Stimulated activated CD4-positive, alpha-beta T cell treated with anti-CD3 and anti-CD28 coated beads, Interleukin-4, amount 100 ng/mL, for 48 hours (primary cell): ENCODE data around the gene MACIR.
A peak's percentile ranks its signal among the peaks of the same experiment; 100 is the strongest.
"Not testable (repeated sequence)": the region's sequence is repeated elsewhere in the genome, so short reads cannot be mapped to it uniquely, and the experiment has no call there.

Experiments
- DNase-seq, 2 donors: peaks; one replicate each; pipeline ENCODE4 v3.0.0-alpha.2; 2020; ENCODE audit warnings: low read depth in 2 of 2

The MACIR gene, protein sequence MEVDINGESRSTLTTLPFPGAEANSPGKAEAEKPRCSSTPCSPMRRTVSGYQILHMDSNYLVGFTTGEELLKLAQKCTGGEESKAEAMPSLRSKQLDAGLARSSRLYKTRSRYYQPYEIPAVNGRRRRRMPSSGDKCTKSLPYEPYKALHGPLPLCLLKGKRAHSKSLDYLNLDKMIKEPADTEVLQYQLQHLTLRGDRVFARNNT

DNA sequence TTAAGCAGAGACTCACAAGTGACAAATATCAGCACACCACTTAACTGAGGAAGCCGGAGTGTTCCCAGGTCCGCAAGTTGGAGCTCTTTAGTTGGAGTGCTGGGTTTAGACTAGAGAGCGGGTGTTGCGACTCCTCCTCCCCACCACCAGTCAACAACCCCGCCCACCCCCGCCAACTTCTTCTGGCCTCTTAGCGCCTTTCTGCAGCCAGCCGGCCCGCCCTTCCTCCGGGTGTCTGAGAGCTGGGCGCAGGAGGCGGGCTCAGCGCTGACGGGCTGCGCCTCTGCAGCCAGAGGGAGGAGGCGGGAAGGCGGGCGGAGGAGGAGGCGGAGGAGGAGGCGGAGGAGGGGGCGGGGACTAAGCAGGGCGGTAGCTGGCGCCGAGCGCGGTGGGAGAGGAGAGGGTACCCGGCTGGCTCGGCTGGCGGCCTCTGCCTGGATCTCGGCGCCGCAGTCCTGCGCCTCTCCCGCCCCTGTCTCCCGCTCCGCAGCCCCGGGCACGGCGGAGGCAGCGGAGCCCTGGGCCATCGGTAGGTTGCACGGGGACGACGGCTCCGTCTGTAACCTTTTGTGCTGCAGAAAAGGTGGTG lies at the start of gene MACIR:
Gene MACIR, plus strand, starts transcription at position 396 of the 589 bp plus-strand sequence. CDS start 17,157 bp downstream, outside the sequence.
- peak; percentile 81 to 90 for DNase-seq

DNA sequence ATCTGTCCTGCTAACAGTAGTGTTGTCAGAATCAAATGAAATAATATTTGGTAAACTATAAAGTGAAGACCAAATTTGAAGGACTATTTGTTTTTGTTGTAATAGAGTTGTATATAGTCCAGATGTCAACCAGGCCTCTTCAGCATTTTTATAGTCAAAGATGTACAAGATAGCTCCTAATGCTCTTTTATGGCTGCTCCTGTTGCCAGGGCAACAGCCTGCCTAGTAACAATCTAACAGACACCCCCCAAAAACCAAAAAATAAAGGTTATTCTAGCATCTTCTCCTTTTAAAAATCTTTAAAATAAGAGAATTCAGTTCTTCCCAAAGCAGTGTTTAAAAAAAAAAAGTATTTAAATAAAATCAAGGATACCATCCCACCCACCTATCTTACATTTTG lies 49.5 kb upstream of the MACIR start:
- no peak for DNase-seq

DNA sequence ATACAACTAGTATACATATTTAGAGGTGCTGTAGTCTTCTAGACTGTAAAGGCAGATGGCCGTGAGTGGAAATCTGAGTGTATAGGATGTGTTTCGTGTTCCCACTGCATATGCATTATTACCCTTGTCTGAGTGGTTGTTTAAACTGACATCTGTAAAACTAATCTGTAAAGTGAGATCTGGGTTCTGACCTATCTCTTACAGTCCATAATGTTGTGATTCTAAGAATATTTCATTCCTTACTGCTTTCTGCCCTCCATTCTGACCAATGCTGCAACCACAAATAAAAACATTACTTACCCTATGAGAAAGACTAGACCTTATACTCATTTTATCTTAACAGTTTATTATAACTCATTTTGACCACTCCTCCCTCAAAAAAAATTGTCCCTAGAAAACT lies 47.6 kb upstream of the MACIR start:
- no peak for DNase-seq

DNA sequence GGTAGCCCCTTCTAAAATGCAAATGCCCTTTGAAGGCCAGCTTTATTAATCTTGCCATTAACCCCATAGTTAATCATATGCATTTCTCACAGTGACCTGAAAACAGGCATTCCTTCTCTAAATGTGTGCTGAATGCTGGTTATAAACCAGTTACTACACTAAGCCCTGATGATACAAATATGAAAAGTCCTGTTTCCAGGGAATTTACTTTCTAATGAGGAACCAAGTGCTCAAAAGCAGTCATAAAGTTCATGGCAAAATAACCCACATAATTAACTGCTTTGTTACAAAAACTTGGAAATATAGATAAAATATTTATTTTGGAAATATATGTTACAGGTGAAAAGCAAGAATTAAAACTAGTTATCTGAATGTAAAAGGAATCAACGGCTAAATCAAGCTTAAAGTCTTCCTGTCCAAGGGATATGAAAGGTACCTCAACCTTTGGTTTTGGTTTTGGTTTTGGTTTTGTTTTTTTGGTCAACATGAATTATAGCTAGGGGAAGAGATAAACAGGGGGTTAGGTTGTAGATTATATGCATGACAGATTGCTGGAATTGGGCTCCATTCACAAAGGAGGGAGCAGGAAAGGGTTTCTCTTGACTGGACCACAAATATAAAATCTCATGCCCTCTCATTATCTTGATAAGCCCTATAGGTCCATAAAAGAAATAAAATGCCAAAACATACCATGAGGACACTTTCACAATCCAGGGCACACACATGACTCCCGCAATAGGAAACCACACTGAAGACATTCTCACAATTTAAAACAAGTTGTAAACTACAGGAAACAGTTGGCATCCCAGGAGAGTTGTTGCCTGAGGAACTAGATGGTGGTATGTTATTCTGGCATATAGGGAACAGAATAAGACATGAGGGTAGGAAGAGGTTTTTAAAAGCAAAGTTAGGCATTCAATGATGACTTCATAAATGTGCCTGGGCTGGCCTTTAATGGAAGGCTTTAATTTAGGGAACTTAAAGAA lies 46.7 kb upstream of the MACIR start:
- DNase-seq: no peak

DNA sequence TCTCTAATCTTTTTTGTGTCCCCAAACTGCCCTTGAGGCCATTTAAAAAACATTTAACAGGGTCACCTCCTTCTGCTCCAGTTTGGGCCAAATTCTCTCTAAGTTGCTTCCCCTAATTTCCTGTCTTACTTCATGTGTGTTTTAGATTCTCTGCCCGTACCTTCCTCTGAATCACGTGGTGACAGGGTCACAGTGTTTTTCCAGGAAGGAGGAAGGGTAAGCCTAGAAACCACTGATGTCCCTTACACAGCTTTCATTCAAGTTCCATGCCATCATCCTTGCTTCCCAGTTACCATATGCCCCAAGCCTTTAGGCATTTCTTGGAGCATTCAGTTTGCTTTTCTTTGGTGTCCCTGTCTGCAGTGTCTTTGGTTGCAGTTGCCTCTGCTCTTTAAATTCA lies 42.4 kb upstream of the MACIR start:
- no peak for DNase-seq

DNA sequence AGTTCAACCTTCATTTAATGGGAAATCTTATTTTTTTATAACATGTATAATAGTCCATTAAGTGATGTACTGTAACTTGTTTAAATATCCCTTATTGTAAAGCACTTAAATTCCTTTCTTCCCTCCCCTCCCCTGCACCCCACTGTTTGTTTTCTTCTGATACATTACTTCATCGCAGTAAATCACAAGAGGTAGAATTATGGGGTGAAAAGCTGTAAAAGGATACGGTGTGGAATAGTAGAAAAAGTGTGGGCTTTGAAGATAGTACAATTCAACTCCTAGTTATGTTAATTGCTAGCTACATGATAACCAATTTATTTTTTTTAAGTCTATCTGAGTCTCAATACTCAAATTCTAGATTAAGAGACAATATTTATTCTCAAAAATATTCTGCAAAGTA lies 41.9 kb upstream of the MACIR start:
- no peak for DNase-seq

DNA sequence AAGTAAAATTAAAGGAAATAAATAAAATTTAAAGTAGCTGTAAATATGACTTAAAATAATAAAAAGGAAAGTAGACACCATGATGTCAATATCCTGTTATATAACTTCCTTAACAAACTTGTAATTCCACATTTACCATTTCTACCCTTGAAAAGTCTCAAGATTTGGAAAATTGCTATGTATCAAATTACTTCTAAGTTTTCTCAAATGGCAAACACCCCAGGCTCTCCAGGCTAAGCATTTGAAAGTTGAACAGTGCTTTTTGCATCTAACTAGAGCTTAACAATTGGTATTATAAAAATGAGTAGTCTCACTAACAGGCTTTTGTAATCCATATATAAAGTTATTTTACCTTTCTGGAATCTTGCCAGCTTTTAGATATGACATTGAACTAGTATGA lies 41.5 kb upstream of the MACIR start:
- no peak for DNase-seq

DNA sequence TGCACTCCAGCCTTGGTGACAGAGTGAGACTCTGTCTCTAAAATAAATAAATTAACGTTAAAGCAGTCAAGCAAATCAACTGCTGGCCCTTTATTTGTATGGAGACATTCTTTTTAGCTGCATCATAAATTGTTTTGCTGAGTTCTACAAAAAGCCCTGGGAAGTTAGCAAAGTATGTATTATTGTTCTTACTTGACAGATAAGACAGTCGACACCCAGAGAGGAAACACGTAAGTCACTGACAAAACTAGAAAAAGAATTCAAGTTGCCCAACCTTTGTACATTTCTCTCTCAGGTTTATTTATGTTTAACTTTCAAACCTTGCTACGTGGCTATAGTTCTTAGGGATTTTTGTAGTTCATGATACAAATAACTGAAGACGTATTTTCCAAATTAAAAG lies 40.4 kb upstream of the MACIR start:
- DNase-seq: no peak

DNA sequence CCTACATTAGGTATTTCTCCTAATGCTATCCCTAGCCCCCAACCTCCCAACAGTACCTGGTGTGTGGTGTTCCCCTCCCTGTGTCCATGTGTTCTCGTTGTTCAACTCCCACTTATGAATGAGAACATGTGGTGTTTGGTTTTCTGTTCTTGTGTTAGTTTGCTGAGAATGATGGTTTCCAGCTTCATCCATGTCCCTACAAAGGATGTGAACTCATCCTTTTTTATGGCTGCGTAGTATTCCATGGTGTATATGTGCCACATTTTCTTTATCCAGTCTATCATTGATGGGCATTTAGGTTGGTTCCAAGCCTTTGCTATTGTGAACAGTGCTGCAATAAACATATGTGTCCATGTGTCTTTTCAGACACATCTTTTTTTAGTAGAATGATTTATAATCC lies 39.5 kb upstream of the MACIR start:
- DNase-seq: not testable (repeated sequence)

DNA sequence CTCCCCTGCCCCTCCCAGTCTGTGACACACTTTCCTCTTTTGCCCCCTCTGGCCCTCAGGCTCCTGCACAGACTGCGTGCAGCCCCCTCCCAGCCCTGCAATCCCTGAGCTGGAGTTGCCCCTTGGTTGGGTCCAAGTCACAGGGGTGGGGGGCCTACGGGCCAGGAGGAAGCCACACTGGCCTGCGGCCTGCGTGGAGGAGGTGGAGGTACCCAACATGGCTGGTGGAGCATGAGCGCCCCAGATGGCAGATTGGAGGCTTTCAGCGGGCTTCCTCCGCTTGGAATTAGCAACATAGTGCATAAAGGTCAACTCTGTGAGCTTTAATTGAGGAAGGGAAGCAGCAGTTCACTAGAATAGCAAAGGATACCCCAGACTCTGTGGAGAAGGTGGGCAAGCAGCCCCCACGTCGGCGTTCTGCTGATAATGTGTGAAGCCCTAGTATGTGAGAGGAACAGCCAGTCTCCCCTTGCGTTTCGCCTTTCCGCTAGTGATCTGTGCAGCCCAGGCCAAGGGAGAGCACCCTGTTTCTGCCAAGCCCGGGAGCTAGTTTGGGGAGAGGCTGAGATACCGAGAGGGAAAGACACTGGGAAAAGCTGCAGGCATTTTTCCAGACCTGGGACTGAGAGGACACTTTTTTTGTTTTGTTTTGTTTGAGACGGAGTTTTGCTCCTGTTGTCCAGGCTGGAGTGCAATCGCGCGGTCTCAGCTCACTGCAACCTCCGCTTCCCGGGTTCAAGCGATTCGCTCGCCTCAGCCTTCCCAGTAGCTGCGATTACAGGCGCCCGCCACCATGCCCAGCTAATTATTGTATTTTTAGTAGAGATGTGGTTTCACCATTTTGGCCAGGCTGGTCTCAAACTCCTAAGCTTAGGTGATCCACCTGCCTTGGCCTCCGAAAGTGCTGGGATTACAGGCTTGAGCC lies 35.3 kb upstream of the MACIR start:
- DNase-seq: no peak

DNA sequence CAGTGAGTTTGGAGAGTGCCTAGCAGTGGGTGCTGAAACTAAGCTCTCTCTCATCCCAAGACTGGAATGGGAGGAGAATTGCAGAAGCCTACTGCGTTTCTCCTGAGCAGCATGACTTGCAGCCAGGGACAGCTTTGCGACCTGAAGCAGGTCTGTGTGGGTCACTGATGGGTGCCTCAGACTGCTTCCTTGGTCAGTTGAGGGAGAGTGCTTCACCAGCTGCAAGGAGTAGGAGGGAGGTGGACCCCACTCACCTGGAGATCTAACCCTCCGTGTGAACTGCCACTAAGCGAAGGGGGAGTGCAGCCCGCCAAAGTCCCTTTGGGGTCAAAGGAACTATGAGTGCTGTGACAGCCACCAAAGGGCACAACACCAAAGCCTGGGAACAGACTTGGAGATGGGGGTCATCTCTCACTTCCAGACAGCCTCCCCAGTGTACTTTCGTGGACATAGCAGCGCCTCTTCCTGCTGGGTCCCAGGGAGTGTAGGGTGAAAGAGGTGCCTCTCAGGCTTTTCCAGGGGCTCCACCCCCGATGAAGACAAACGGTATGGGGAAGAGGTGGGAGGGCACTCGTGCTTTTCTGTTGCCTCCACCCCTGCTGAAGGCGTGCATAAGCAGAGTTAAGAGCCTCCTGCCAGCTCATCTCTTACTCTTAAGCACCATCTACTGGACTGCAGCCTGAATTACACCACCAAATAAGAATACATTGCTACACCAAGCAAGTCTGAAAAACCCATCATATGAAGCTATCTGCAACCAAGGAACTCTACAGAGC lies 34.3 kb upstream of the MACIR start:
- DNase-seq: peak; percentile 4 to 8

DNA sequence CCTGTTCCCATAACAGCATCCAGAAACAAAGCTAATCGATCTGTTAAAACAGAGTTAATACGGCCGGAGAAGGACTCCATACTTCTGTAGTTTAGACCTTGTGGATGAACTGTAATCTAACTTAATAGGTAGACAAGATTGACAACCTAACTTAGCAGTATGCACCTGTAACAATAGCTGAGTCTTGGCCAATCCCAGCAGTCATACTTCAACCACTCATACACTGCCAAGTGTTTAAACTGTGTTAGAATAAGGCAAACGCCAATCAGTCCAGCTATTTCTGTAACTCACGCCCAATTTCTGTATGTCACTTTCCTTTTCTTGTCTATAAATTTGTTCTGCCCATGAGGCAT lies 33.7 kb upstream of the MACIR start:
- DNase-seq: no peak

DNA sequence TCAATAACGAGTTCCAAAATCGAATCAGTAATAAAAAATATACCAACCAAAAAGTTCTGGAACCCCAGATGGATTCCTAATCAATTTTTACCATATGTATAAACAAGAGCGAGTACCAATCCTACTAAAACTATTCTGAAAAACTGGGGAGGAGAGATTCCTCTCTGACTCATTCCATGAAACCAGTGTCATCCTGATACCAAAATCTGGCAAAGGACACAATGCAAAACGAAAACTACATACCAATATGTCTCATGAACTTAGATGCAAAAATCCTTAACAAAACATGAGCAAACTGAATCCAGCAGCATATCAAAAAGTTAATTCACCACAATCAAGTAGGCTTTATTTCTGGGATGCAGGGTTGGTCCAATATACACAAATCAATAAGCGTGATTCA lies 30.5 kb upstream of the MACIR start:
- no peak for DNase-seq

DNA sequence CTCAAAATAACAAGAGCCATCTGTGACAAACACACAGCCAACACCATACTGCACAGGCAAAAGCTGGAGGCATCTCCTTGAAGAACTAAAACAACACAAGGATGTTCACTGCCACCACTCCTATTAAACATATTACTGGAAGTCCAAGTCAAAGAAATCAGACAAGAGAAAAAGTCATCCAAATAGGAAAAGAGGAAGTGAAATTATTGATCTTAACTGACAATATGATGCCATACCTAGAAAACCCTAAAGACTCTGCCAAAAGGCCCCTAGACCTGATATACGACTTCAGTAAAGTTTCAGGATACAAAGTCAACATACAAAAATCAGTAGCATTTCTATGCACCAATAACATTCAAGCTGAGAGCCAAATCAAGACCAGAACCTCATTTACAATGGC lies 30.0 kb upstream of the MACIR start:
- DNase-seq: no peak

DNA sequence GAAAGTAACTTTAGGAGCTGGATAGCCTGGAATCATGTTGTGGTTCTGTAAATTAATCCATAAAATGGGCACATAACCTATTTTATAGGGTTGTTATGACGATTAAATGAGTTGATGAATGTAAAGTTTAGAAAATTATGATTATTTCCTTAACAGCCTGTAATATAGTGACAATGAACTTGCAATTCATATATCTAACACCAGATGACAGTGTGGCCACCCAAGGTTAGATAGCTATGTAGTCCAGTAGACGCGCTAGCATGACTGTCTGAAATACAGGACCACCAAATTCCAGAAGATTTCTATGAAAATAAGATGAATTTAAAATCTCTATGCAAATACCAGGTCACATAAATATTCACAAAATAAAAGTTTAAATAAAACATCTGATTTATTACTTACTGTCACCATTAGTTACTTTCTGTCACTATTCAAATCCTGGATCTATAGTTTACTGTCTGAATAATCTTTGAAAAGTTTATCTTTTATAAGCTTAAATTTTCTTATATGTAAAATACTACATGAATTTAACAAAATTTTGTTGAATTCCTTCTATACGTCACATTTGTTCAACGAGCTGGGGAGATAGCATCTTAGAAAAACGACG lies 26.1 kb upstream of the MACIR start:
- no peak for DNase-seq

DNA sequence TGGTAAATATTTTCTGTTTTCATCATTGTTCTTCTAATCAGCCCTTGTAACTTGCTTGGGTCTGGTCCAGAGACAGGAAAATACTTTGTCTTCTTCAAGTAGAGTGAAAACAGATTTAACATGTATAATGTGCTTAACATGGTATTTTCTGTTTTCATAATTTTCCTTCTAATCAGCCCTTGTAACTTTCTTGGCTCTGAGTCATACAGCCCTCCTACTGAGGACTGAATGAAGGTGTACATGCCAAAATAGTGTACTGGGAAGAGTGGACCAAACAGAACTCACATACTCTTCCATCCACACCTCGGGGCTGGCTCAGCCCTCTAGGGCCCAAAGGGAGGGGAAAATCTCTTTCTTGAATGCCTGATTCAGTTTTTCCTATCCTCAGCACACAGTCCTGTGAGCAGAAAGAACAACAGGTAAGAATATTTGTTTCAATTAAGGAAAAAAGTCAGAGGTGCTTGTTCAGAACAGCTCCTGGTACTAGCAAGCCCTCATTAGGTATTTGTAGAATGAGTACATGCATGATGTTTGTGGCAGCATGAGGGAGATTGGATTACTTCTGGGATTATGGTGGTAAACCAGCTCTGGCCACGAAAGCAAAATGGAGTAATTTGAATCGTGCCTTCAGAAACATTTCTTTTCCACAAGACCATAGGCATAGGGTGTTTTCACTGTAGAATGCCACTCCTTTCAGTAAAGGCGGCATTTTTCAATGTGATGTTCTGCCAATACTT lies 24.2 kb upstream of the MACIR start:
- DNase-seq: no peak

DNA sequence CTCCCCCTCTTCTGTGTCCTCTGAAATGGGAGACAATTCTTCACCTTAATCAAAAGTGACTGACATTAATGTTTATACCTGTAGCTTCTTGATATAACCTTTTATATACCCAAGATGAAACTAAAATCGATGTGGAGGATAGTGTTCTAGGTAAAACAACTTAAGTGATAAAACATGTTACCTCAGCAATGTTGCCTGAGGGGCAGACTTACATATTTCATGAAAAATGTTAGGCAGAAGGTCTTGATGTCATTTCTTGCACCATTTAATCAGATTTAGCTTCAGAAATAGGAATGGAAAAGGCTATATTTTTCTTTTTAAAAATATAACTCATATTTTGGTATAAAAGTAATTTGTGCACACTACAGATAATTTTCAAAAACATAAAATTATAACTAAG lies 22.7 kb upstream of the MACIR start:
- DNase-seq: no peak

DNA sequence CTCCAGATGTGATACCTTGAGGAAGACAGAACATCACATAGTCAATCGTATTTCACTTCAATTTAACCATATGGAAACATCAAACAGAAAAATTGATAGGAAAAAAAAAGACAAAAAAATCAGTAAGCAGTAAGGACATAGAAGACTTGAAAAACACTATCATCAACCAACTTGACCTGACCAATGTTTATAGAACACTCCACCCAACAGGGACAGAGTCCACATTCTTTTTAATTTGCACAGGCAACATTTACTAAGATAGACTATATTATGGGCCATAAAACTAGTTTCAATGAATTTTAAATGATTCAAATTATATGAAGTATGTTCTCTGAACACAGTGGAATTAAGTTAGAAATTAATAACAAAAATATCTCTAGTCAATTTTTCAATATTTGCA lies 20.8 kb upstream of the MACIR start:
- no peak for DNase-seq

DNA sequence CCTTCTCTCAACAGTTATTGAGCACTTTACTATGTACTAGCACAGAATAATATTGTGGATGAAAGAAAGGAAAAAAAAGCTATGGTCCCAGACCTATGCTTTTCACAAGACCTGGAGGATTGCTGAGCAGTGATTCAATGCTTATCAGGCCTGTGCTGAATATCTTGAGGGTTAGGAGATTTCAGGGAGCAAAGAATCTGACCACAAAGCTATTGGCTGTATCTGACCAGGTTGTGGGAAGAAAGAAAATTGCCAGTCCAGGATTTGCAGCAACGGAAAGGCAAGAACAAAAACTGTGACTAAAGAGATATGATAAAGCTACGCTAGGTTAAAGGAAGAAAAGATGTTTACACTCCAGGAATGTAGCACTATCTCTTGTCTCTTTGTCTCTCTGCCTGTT lies 14.9 kb upstream of the MACIR start:
- no peak for DNase-seq

DNA sequence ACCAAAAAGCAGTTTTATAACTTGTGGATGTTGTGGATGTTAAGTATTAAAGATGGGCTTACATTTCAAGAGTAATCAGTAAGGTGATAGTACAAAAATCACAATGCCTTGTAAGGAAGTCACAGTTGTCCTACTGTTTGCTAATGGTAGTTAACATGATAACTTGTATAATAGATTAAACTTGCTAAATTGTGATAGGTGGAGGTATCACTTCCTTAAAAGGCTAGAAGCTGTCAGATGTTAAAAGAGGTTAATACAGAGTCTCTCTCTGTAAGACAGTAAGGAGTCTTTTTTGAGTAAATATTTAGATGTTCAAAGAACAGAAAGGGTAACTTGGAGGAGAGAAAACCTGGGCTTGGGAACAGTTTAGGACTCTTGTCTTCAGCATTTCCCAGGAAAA lies 14.2 kb upstream of the MACIR start:
- no peak for DNase-seq
